Stimulated activated CD4-positive, alpha-beta T cell treated with anti-CD3 and anti-CD28 coated beads, TNF-alpha, amount 100 ng/mL, for 24 hours (primary cell): Measurements from ENCODE around the gene HOXC5.
A peak's percentile ranks its signal among the peaks of the same experiment; 100 is the strongest.

Experiments used
- DNase-seq, 3 experiments: peaks; one replicate each; pipeline ENCODE4 v3.0.0-alpha.2; 2020; ENCODE audit warnings: low read depth in 3 of 3

HOXC5 gene

DNA sequence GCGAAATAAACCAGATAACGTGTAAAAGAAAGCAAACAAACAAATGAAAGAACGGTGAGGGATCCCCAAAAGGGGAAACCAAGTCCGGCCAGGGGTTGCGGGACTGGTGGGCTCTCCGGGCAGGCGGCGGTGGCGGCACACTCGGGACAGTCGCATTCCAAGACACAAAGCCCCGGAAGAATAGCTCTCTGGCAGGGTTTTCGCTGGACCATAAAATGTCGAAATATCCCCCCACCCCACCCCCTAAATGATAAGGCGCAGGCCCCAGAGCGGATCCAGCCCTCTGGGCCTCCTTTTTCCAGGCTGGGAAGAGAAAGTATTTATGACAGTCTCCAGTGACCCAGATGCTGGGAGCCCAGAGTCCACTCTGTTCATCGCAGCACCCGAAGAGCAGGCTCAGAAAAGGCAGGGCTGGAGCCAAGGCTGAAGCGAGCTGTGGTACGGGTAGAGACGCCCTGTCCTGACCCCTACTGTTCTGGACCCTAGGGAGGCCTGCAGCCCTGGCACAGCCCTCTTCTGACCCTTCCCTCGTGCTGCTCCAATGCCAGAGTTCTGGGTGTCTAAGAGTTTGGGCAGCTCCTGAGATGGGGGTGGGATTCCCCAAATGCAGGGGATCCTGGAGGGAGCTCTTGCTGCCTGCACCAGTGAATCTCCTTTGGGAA lies 26.2 kb upstream of the HOXC5 start:
- no peak for DNase-seq

DNA sequence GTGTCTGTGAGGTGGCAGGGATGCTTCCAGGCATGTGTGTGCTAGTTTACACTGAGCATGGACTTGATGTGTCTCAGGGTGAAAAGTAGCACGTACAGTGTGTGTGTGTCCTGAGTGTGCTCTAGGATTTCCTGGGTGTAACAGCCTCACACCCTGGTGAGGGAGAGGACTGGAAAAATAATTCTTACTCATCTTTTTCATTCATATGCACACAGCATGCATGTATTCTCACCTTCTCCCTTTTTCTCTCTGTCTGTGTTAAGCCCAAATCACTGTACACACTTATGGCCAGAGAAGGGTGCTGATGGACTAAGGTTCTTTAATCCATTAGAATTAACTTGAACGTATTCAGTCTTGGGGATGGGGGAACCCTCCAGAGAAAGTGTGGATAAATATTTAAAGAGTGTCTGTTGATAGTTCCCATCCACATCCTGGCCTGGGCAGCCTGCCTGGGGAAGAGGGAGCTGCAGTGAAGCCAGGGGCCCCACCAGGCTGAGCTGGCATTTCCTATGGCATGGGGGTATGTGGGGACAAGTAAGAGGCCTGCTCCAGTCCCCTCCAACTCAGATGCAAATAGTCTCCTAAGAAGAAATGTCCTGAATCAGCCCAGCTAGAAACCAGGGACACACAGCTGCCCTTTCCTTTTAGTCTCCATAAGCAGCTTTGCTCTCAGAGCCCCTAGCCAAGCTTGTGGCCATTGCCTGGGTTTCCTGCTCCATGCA lies 25.2 kb upstream of the HOXC5 start:
- DNase-seq = no peak

DNA sequence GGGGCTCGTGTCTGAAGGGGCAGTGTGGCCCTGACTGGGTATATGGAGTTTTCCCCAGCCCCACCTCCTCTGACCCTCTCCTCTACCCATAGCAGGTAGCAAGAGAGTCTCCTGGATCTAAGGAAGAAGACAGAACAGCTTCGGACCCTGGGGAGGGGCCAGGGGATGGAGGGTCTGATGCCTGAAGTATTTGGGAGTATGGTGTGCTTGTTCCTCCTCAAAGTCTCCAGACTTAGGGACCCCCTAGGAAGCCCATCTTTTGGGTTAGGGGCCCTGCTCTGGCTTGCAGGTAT lies 24.6 kb upstream of the HOXC5 start:
- no peak for DNase-seq

DNA sequence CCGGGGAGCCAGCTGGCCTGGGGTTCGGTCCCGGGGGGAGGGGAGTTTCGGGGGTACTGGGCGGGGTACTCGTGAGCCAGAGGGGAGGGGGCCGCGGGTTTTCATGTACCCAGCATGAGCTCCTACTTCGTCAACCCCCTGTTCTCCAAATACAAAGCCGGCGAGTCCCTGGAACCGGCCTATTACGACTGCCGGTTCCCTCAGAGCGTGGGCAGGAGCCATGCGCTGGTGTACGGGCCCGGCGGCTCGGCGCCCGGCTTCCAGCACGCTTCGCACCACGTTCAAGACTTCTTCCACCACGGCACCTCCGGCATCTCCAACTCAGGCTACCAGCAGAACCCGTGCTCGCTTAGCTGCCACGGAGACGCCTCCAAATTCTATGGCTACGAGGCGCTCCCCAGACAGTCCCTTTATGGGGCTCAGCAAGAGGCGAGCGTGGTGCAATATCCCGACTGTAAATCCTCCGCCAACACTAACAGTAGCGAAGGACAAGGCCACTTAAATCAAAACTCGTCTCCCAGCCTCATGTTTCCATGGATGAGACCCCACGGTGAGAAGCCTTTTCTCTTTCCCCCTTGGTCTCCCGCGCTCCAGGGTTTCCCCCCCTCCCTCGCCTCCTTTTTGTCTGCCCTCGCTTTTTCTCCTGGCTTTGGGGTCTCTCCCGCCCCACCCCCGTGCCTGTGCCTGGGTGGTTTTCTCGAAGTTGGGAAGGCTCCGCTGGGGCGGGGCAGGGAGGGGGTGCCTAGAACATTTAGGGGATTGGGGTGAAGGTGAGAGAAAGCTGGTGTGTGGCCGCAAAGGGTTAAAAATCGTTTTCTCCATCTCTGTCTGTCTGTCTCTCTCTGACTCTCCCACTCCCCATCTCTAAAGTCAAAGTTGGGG lies 23.4 kb upstream of the HOXC5 start:
- no peak for DNase-seq

DNA sequence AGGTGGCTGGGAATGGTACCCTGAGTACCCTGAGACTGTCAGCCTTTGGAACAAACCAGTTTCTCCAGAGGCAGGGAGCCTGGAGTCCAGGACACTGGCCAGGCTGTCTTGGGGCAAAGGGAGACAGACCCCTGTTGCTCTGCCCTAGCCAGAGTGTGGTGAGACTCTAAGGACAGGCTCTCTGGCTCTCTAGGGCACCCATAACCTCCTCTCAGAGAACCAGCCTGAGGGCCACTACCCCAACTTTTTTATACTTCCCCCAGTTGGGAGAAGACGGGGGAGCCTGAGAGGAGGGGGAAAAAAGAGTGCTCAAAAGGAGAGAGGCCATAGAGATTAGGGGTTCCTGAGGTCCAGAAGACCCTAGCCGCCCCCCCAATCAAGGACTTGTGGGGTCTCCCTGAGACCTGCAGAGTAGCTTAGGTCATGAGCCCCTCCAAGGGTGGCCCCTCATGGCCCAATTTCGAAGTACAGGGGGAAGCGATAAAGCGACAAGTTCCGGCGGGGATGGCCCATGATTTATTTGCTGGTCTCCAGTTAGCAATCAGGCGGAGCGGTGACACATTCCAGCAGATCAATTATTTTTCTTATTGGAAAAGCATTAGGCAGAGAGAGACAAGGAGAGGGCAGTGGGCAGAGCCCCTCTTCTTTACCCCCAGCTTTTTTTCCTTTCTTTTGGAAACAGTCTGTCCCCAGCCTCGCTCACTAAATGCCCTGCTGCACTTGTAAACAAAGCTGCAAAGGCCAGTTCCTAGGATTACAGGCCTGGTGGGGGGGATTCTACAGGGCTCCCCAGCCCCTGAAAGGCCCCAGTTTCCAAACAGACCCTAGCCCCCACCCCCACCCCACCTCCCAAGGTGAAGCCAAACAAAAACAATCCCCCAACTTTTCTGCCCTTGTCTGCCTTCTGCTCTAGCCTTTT lies 22.5 kb upstream of the HOXC5 start:
- DNase-seq = no peak

DNA sequence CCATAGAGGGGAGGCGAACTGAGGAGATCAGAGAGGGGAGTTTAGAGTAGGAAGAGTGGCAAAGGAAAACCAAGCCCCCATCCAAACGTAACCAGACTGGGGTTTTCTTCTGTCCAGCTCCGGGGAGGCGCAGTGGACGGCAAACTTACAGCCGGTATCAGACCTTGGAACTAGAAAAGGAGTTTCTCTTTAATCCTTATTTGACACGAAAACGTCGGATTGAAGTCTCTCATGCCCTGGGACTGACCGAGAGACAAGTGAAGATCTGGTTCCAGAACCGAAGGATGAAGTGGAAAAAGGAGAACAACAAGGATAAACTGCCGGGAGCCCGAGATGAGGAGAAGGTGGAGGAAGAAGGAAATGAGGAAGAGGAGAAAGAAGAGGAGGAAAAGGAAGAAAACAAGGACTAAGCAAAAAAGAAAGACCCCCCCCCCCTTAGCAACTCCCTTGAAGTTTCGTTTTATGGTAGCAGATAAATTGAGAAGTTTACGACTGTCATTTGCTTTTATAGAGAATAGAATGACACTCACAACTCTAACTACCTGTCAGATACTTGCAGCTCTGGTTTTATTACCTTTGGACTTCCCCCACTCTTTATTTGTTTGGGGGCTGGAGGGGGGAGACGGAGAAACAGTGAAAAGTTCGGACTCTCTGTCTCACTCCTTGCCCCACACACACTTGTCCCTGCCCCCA lies 21.7 kb upstream of the HOXC5 start:
- DNase-seq = no peak

DNA sequence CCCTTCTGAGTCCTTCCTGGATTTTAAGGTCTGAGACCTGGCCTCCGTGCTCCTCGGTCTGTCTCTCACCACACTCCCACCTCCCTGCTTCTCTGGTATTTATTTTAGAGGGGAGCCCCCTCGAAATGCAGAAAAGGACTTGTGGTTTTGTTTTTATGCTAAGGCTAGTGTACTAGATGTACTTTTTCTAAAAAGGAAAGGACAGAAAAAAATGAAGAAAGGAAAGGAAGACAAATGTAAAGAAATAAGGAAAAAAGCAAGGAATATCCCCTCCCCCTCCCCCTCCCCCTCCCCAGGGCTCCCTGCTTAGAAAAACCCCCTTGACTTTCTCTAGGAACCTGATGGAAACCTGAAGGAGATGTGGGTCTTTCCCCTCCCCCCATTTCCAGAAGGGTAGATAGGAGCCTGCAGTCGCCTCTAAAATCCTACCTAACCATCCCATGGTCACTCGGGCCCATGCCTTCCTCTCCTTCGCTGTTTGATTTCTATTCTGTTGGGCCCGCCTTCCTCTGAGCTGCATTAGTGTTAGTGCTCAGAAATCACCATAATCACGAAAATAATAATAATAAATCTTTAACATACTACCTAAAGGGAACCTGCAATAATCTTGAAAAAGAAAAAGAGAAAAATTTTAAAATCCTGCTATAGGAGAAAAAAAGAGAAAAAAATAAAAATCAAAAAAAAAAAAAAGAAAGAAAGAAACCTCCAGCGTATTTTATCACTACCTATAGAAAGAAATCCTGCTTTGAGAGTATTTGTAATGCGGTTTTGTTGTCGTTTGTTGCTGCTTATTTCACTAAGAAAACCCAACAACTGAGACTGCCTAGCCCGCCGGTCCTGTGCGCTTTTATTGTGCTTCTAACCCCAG lies 21.0 kb upstream of the HOXC5 start:
- DNase-seq = no peak

DNA sequence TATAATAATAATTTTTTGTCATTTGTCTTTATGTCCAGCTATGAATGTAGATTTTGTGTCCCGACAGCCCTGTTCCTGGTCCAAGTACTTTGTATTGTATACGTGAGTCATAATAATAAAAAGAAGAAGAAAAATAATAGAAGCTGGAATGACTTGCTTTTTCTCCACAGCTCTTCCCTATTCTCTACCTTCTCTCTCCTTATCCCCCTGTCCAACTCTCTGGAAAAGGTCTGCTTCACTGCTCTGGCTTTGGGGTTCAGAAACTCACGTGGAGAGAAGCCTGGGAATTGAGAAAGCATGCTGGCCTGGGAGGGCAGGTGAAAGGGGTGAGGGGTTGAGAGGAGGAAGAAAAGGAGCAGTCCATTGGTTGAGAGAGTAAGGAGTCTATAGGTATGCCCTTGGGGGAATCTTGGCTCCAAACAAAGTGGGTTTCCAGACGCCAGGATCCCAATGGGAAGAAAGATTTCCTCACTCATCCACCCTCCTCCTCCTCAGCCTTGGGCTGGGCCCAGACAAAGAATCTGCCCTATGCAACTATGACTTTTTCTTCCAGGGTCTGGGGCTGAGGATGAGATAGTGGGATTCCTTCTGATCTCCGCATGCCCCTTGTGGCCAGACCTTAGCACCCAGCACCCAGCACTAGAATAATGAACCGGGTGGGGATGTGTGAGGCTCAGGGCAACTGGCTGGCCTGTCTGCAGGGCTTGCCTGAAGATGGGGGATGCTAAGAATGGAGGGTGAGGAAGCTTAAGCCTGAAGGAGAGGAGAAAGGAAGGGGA lies 20.0 kb upstream of the HOXC5 start:
- DNase-seq = no peak

DNA sequence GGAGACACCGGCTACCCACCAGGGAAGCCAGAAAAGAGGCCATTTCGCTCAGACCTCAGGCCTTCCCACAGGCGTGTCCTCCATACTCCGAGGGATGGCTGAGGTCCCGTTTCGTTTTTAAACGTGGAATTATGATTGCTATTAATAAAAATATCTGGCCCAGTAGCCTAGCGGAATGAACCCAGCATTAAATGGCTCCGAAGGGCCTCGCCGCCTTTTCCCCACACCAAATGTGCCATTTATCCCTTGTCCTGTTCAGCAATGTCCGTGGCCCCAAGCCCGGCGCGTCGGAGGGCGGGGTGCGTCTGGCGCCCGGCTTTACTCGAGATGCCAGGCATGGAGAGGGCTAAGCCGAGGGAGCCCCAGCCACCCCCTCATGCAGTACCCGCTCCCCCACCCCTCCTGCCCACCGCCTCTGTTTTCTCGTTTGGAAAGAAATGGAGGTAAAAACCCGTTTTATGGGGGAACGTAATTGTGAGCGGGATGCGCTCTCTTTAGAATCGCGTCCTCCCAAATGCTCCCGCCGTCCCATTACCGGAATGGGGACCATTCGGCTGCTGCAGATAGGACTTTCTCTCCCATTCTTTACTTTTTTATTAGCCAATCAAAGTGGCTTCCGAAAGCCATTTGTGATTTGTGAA lies 18.4 kb upstream of the HOXC5 start:
- no peak for DNase-seq

DNA sequence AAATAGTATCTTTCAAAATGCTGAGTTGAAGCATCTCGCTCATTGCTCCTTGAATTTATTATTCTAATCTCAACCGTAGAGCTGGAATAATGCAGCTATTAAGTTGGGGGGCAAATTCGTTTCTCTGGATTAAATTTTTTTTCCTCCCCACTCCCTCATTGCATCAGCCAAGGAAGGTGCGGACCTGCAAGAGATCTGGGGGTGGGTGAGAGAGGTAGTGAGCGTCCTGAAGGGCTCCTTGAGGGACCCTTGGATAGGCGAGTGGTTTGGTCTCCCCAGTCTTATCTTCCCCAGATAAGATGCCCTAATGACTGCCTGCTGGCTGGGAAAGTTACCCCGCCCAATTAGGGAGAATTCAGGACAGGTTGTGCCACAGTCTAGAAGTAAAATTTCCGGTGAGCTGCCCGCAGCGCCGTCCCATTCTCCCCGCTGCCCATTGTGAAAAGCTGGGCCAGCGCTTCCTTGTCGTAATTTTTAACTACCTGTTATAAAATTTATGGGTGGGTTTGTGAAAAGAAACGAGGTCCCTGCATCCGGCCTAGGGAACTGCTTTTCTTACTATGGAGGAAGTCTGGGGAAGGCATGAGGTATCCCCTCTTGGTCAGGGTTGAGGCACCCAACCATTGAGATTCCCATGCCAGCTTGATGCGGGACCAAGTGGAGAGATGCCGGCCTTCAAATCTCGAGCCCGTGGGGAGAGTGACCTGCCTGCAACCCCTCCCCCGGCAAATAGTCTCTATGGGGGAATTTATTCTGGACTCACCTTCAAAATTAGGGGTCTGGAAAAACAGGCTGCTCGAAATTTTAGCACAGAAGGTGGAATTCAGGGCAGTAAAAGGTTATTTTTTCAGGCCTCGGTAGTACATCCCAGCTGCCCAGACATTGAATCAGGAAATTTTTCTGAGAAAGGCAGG lies 17.6 kb upstream of the HOXC5 start:
- no peak for DNase-seq

DNA sequence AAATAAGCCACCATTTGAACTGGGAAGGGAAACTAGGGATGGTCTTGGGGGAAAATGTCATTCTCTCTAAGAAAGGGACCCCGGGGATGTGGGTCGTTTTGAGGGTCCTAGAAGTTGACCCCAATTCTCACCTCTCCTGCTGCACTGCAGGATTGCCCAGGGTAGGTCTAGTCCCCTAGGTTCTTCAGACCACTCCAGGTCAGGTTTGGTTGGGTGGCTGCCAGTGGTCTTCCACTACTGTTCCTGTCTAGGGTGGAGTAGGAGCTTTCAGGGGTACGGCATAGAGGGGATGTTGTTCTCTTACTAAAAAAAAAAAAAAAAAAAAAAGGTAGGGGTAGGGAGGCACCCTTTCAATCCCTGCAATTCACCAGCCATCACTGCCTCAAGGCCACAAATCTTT lies 16.8 kb upstream of the HOXC5 start:
- no peak for DNase-seq

DNA sequence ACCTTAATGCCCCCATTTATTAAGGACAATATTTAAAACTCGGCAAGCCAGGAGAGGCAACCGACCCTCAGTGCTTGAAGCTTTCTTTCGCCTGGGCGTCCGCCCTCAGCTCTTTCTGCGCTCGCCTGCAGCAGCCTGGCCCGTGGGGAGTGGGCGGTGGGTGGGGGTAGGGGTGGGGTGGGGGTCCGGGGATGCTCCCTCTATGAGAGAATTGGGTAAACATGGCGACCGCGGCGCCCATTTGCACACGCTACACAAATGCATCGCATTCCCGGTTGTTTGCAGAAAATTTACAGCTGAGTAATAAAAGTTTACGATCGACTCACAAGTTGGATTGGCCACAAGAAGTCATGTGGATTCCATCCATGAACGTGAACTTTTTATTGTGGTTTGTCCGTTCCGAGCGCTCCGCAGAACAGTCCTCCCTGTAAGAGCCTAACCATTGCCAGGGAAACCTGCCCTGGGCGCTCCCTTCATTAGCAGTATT lies 16.3 kb upstream of the HOXC5 start:
- DNase-seq = no peak

DNA sequence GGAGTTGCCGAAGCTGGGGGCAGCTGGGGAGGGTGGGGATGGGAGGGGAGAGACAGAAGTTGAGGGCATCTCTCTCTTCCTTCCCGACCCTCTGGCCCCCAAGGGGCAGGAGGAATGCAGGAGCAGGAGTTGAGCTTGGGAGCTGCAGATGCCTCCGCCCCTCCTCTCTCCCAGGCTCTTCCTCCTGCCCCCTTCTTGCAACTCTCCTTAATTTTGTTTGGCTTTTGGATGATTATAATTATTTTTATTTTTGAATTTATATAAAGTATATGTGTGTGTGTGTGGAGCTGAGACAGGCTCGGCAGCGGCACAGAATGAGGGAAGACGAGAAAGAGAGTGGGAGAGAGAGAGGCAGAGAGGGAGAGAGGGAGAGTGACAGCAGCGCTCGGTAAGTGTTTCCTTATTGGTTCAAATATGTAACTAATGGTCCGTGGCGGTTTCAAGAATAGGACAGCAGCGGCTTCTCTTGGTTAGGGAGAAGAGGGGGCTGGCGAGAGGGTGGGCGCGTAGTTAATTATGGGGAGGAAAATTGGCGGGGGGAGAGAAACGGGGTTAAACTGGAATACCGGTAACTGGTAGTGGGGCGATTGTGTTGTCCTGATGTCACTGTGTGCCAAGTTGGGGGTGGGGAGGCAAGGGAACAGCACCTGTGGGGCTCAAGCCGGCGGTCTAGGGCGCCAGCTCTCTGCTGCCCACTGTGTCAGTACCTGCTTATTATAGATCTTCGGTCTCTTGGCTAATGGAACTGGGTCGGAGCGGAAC lies 15.6 kb upstream of the HOXC5 start:
- DNase-seq = no peak

DNA sequence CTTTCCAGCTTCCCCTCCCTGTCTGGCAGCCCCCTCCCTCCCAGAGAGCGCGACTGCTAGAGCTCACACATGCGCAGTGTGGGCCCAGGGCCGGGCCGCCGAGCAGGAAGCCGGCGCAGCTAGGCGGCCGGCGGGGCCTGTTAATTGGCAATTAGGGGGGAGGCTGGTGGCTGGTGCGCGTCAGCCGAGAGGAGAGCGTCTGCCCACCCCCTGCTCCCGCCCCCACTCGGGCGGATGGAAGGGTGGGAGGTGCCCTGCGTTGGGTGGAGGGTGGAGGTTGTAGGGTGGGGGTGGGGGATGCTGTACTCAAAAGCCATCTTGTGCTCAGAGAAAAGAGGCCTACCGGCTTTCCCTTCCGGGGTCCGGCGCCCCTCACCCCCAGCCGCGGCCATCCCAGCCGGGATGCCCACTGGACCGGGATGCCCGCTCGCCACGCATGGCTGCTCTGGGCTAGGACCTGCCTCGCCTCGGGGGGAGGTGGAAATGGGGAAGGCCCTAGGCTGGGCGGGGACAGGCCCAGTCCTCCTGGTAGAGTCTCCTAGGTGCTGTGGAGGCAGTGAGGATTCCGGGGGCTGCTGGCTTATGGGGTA lies 14.9 kb upstream of the HOXC5 start:
- peak; percentile 35 to 69 (median 45) for DNase-seq

DNA sequence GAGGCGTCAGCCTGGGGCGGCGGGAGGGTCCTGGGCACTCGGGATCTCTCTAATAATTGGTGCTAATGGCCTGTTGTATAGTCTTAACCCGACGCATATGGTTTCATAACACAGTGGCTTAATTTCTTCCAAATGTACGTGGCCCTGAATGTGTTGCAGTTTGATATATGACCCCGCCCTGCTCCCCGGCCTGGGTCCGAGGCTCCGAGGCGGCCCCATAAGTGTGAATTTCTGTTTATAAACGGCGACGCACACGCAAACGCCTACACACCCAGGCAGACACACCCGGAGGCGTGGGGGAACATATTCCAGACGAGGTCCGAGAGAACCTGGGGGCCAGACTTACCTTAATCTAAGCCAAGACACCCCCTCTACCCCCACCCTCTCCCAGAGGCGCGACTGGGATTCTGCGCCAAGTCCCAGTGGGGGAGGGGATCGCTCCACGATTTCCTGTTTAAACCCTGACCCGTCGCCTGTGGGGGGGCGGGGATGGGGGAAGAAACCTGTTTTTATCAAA lies 14.3 kb upstream of the HOXC5 start:
- no peak for DNase-seq

DNA sequence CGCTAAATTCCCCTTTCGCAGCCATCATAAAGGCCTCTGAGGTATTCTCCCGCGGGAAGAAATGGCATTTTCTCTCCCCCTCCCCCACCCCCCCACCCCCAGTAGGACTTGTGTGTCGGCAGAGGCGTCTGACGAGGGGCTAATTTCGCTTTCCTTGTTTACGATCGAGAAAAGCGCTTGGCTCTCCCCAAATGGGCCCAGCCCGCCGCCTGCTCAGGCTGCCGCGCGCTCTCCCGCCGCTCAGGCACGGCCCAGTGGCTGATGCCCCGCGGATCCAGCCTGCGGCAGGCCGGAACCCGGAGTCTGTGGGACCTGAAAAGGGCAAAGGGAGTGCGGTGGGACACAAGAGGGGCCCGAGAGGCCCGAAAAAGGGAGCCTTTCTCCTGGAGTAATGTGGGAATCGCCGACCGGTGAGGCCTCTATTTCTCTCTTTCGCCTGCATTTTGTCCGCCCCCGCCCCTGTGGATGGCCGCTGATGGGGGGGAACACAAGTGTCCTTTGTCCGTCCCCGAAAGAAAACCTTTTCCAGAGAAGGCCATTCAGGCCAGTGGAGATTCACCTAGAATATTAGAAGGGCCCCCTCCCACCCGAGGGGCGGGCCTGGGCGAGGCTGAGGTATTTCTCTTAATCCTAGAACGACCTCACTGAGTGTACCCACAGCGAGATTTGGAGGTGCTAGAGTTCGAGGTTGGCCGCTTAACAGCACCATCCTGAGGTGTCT lies 13.6 kb upstream of the HOXC5 start:
- no peak for DNase-seq
